ENCODE measurements around the gene PRKCE.

PRKCE gene

GRCh38 chr2:46122318-46122976 lies 471.0 kb downstream of the PRKCE start:
- H3K4me3 ChIP-seq: no peak overlapping the region
- no peak for DNase-seq
- intact Hi-C loops (cut with DNase I; ENCODE audit: low total_unique reads): no loop called here
- H3K36me3 ChIP-seq: no peaks in the 10 kb centered on the region
- H3K27ac ChIP-seq: no peak overlapping the region
- no peaks in the 10 kb centered on the region for H3K27me3 ChIP-seq
- no peak for TF ChIP-seq CTCF (IDR thresholded peaks at IDR 0.05)
- H3K9me3 ChIP-seq: no peaks in the 10 kb centered on the region
- H3K4me1 ChIP-seq: peaks cover 0 to 38% (median 11%) of the 10 kb centered on the region in 4 donors

GRCh38 chr2:46123013-46123412 lies 471.5 kb downstream of the PRKCE start:
- H3K4me3 ChIP-seq: no peak overlapping the region
- no peaks in the 10 kb centered on the region for H3K9me3 ChIP-seq
- peaks cover 0 to 34% (median 11%) of the 10 kb centered on the region in 4 donors for H3K4me1 ChIP-seq
- no peak overlapping the region for H3K27ac ChIP-seq
- no peaks in the 10 kb centered on the region for H3K36me3 ChIP-seq
- no peak for DNase-seq
- no peaks in the 10 kb centered on the region for H3K27me3 ChIP-seq
- TF ChIP-seq CTCF (IDR thresholded peaks at IDR 0.05): no peak
- intact Hi-C loops (cut with DNase I; ENCODE audit: low total_unique reads): no loop called here

- no peaks in the 10 kb centered on the region for H3K36me3 ChIP-seq
- H3K9me3 ChIP-seq: no peaks in the 10 kb centered on the region
- TF ChIP-seq CTCF (IDR thresholded peaks at IDR 0.05): no peak
- intact Hi-C loops (cut with DNase I; ENCODE audit: low total_unique reads): no loop called here
- H3K4me1 ChIP-seq: peaks cover 0 to 11% (median 0%) of the 10 kb centered on the region in 4 donors
- no peak for DNase-seq
- H3K27ac ChIP-seq: no peak overlapping the region
- H3K4me3 ChIP-seq: no peak overlapping the region
- H3K27me3 ChIP-seq: no peaks in the 10 kb centered on the region
Observed at GRCh38 chr2:46125798-46126197, 474.3 kb downstream of the PRKCE start.

GRCh38 chr2:46126571-46126970 lies 475.1 kb downstream of the PRKCE start:
- no peak for TF ChIP-seq CTCF (IDR thresholded peaks at IDR 0.05)
- Histone ChIP-seq H3K27me3 (no peaks in the 10 kb centered on the region), H3K36me3 (no peaks in the 10 kb centered on the region), H3K4me1 (peaks cover 0 to 11% (median 0%) of the 10 kb centered on the region in 4 donors), H3K27ac (no peak overlapping the region), H3K9me3 (no peaks in the 10 kb centered on the region), H3K4me3 (no peak overlapping the region)
- no peak for DNase-seq
- intact Hi-C loops (cut with DNase I; ENCODE audit: low total_unique reads): no loop called here

- no peak overlapping the region for H3K4me3 ChIP-seq
- H3K27me3 ChIP-seq: no peaks in the 10 kb centered on the region
- DNase-seq: no peak
- no peaks in the 10 kb centered on the region for H3K9me3 ChIP-seq
- intact Hi-C loops (cut with DNase I; ENCODE audit: low total_unique reads): no loop called here
- no peaks in the 10 kb centered on the region for H3K36me3 ChIP-seq
- H3K4me1 ChIP-seq: peaks cover 0 to 7% (median 0%) of the 10 kb centered on the region in 4 donors
- TF ChIP-seq CTCF (IDR thresholded peaks at IDR 0.05): no peak
- H3K27ac ChIP-seq: no peak overlapping the region
Observed at GRCh38 chr2:46127176-46127575, 475.7 kb downstream of the PRKCE start.
